MM.1S (cell line): ENCODE results near the gene GPR32.

Experiments used
- EZH2 ChIP-seq: fragments of 300-600 bp; sonication (generic); optimal IDR thresholded peaks from 2 replicates; pipeline ENCODE3; 2017; ENCODE audit warnings: low read depth, mild to moderate bottlenecking, antibody characterized with exemption, low read length, mixed read lengths
- TF ChIP-seq, protein P1 (sequence below): fragments of 300-600 bp; sonication (generic); IDR thresholded peaks from 2 replicates; pipeline ENCODE4 v1.5.1; 2016; ENCODE audit warnings: antibody characterized with exemption, low read length, mixed read lengths

DNA sequence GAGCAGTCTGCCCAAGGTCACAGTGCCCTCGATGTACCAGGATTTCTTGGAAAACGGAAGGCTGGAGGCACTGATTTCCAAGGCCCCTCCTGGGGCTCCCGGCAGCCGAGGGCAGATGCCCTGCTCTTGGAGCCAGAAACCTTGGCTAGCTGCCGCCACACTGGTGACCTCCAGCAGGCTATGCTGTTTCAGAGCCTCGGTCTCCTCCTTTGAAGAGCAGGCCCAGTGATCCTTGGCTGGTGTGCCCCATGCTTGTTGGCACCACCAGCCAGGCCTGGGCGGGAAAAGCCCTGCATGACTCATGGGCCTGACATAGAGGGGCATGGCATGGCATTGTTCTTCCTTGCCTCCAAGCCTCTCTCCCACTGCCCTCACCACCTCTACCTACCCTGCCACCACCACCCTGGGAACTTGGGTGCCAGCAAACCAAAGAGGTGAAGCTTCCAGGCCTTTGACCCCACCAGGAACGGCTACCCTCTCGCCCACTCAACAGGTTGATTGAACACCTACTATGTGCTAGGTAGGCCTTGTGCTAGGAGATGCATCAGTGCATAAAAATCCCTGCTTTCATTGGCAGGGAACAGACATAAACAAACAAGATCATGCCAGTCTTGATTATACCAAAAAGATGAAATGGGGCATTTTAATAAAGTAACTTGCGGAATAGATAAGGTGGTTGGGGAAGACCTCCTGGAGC is 48.7 kb upstream of the GPR32 start:
- TF ChIP-seq, protein P1, sequence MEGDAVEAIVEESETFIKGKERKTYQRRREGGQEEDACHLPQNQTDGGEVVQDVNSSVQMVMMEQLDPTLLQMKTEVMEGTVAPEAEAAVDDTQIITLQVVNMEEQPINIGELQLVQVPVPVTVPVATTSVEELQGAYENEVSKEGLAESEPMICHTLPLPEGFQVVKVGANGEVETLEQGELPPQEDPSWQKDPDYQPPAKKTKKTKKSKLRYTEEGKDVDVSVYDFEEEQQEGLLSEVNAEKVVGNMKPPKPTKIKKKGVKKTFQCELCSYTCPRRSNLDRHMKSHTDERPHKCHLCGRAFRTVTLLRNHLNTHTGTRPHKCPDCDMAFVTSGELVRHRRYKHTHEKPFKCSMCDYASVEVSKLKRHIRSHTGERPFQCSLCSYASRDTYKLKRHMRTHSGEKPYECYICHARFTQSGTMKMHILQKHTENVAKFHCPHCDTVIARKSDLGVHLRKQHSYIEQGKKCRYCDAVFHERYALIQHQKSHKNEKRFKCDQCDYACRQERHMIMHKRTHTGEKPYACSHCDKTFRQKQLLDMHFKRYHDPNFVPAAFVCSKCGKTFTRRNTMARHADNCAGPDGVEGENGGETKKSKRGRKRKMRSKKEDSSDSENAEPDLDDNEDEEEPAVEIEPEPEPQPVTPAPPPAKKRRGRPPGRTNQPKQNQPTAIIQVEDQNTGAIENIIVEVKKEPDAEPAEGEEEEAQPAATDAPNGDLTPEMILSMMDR: no peak
- no peak for TF ChIP-seq EZH2
